IMR-90 (cell line): Measurements from ENCODE around the gene ADGRG1. TPM values are rescaled to one million over a fixed set of nuclear protein-coding genes. Genes with fewer than 3 reads are reported as not detected.

Source experiments
- ATAC-seq: fragments of 200-7000 bp; cut with Tn5 transposase; 2 replicates; pipeline ENCODE4 v1.9.1; 2020; ENCODE audit warnings: low read depth, mild to moderate bottlenecking, moderate library complexity
- BruUV-seq: library from RNA; stranded (reverse); fragments of 400-500 nt; replicated peaks from 2 replicates; lab custom pipeline; 2021; lab: Mats Ljungman, UMichigan
- CTCF ChIA-PET: fragments of 300-600 bp; formaldehyde crosslinking; extraction: SDS; loops from one replicate; lab custom pipeline; 2021; ENCODE audit warnings: antibody characterized with exemption; lab: Yijun Ruan, JAX
- POLR2A ChIA-PET: fragments of 300-600 bp; sonication (Branson Sonifier 250); formaldehyde crosslinking; loops from one replicate; lab custom pipeline; 2022; ENCODE audit warnings: antibody characterized with exemption; ENCODE audit not compliant: unreplicated experiment; lab: Charles Lee
- DNase-seq: peaks from one replicate; pipeline ENCODE4 v3.0.0; 2013
- H2AFZ ChIP-seq: replicated peaks from 2 replicates; pipeline ENCODE3; 2013; ENCODE audit warnings: low read length, mild to moderate bottlenecking; ENCODE audit not compliant: poor library complexity
- H2AK5ac ChIP-seq: 2 replicates; pipeline ENCODE4 v1.6.1; 2013; ENCODE audit warnings: low read depth, low read length, inconsistent platforms
- H2AK9ac ChIP-seq: replicated peaks from 2 replicates; pipeline ENCODE3; 2013; ENCODE audit warnings: mild to moderate bottlenecking, low read depth, low read length, moderate library complexity; ENCODE audit not compliant: poor library complexity
- H2BK120ac ChIP-seq: 2 replicates; pipeline ENCODE4 v1.6.1; 2013; ENCODE audit warnings: low read depth, low read length, inconsistent platforms
- H2BK15ac ChIP-seq: 3 replicates; pipeline ENCODE4 v1.6.1; 2013; ENCODE audit warnings: low read depth, low read length, inconsistent platforms
- H2BK20ac ChIP-seq: 2 replicates; pipeline ENCODE4 v1.6.1; 2013; ENCODE audit warnings: low read depth, mild to moderate bottlenecking, inconsistent platforms, low read length, moderate library complexity
- H2BK5ac ChIP-seq: 2 replicates; pipeline ENCODE4 v1.6.1; 2013; ENCODE audit warnings: mild to moderate bottlenecking, low read depth, low read length, inconsistent platforms; ENCODE audit not compliant: poor library complexity, severe bottlenecking
- H3K14ac ChIP-seq: replicated peaks from 2 replicates; pipeline ENCODE4 v1.6.1; 2013; ENCODE audit warnings: low read depth, low read length, inconsistent platforms
- H3K18ac ChIP-seq: 2 replicates; pipeline ENCODE4 v1.6.1; 2013; ENCODE audit warnings: low read depth, low read length, control low read depth
- H3K23ac ChIP-seq: 2 replicates; pipeline ENCODE4 v1.6.1; 2013; ENCODE audit warnings: low read depth, low read length, inconsistent platforms
- H3K27ac ChIP-seq: 2 replicates; pipeline ENCODE4 v1.5.1; 2013; ENCODE audit warnings: mild to moderate bottlenecking, control low read depth, low read length; ENCODE audit not compliant: insufficient read depth
- H3K27me3 ChIP-seq: 2 replicates; pipeline ENCODE4 v1.6.1; 2013; ENCODE audit warnings: low read length; ENCODE audit not compliant: control insufficient read depth, insufficient read depth
- H3K36me3 ChIP-seq: 2 replicates; pipeline ENCODE4 v1.6.1; 2013; ENCODE audit warnings: low read length, mixed read lengths; ENCODE audit not compliant: control insufficient read depth, insufficient read depth
- H3K4ac ChIP-seq: 2 replicates; pipeline ENCODE4 v1.6.1; 2013; ENCODE audit warnings: low read depth, low read length, inconsistent platforms
- H3K4me1 ChIP-seq: 2 replicates; pipeline ENCODE4 v1.6.1; 2013; ENCODE audit warnings: low read length, mixed read lengths; ENCODE audit not compliant: control insufficient read depth, insufficient read depth
- H3K4me2 ChIP-seq: 2 replicates; pipeline ENCODE4 v1.6.1; 2013; ENCODE audit warnings: low read depth, mild to moderate bottlenecking, control low read depth, low read length, moderate library complexity
- H3K4me3 ChIP-seq: 2 replicates; pipeline ENCODE4 v1.5.1; 2013; ENCODE audit warnings: low read depth, mild to moderate bottlenecking, control low read depth, low read length, moderate library complexity; ENCODE audit not compliant: insufficient read depth
- H3K56ac ChIP-seq: 2 replicates; pipeline ENCODE4 v1.6.1; 2013; ENCODE audit warnings: low read length, inconsistent platforms; ENCODE audit not compliant: insufficient read depth; ENCODE audit errors: extremely low read depth
- H3K79me1 ChIP-seq, 2 experiments: 2 replicates each; pipeline ENCODE4 v1.6.1; 2013; ENCODE audit warnings: low read length in 2 of 2, inconsistent platforms in 1 of 2, low read depth in 1 of 2
- H3K9ac ChIP-seq: 2 replicates; pipeline ENCODE4 v1.6.1; 2013; ENCODE audit warnings: low read depth, low read length, control low read depth
- H3K9me1 ChIP-seq: 2 replicates; pipeline ENCODE4 v1.6.1; 2013; ENCODE audit warnings: low read length, inconsistent platforms; ENCODE audit not compliant: insufficient read depth
- H3K9me3 ChIP-seq: 2 replicates; pipeline ENCODE4 v1.6.1; 2013; ENCODE audit warnings: low read length; ENCODE audit not compliant: control insufficient read depth, insufficient read depth
- H4K20me1 ChIP-seq: 2 replicates; pipeline ENCODE4 v1.6.1; 2013; ENCODE audit warnings: low read length, inconsistent platforms; ENCODE audit not compliant: insufficient read depth
- H4K5ac ChIP-seq: 2 replicates; pipeline ENCODE4 v1.6.1; 2013; ENCODE audit warnings: mild to moderate bottlenecking, low read depth, low read length, control low read depth
- H4K8ac ChIP-seq, 2 experiments: 2 replicates each; pipeline ENCODE4 v1.6.1; 2013; ENCODE audit warnings: low read depth in 2 of 2, low read length in 2 of 2, control low read depth in 1 of 2, inconsistent platforms in 1 of 2
- H4K91ac ChIP-seq: 2 replicates; pipeline ENCODE4 v1.6.1; 2013; ENCODE audit warnings: low read depth, low read length, inconsistent platforms; ENCODE audit not compliant: insufficient read depth
- CEBPB ChIP-seq: IDR thresholded peaks from 2 replicates; pipeline ENCODE4 v1.6.1; 2012; ENCODE audit warnings: low read depth, low read length, improper control_type of control experiment
- CHD1 ChIP-seq: IDR thresholded peaks from 2 replicates; pipeline ENCODE4 v1.6.1; 2012; ENCODE audit warnings: low read depth, low read length, improper control_type of control experiment
- CTCF ChIP-seq: conservative IDR thresholded peaks from 2 replicates; pipeline ENCODE4 v1.5.1; 2012; ENCODE audit warnings: mild to moderate bottlenecking, low read depth, low read length, improper control_type of control experiment
- ELK1 ChIP-seq: fragments of 150-350 bp; IDR thresholded peaks from 2 replicates; pipeline ENCODE4 v1.6.1; 2016; ENCODE audit warnings: low read depth, mild to moderate bottlenecking, low read length, moderate library complexity, borderline replicate concordance
- FOS ChIP-seq: fragments of 150-350 bp; IDR thresholded peaks from 2 replicates; pipeline ENCODE4 v1.6.1; 2016; ENCODE audit warnings: low read depth, low read length
- MAFK ChIP-seq: IDR thresholded peaks from 2 replicates; pipeline ENCODE4 v1.6.1; 2012; ENCODE audit warnings: low read depth, low read length, improper control_type of control experiment
- MAZ ChIP-seq: IDR thresholded peaks from 2 replicates; pipeline ENCODE4 v1.6.1; 2012; ENCODE audit warnings: low read depth, mild to moderate bottlenecking, low read length, improper control_type of control experiment, moderate library complexity, borderline replicate concordance
- NFE2L2 ChIP-seq: fragments of 150-350 bp; IDR thresholded peaks from 2 replicates; pipeline ENCODE4 v1.6.1; 2016; ENCODE audit warnings: low read depth, mild to moderate bottlenecking, low read length
- POLR2A ChIP-seq: IDR thresholded peaks from 2 replicates; pipeline ENCODE4 v1.6.1; 2012; ENCODE audit warnings: mild to moderate bottlenecking, low read depth, low read length
- RAD21 ChIP-seq: IDR thresholded peaks from 2 replicates; pipeline ENCODE4 v1.6.1; 2012; ENCODE audit warnings: low read length, improper control_type of control experiment
- SMC3 ChIP-seq: fragments of 150-350 bp; IDR thresholded peaks from 2 replicates; pipeline ENCODE4 v1.6.1; 2016; ENCODE audit warnings: low read depth, mild to moderate bottlenecking, antibody characterized with exemption, low read length, moderate library complexity
- WGBS, 2 experiments: methylation state at CpG; one replicate each; pipeline versions ENCODE4 v1.1.5 to v1.1.7; 2013; ENCODE audit warnings: missing lambda C conversion rate in 2 of 2; ENCODE audit not compliant: insufficient read length in 1 of 2; ENCODE audit errors: extremely low coverage in 2 of 2; 5-methylcytosine and 5-hydroxymethylcytosine counted together
- dilution Hi-C: fragments of 300-500 bp; cut with HindIII; formaldehyde crosslinking; loops from one replicate; pipeline ENCODE4 v1.14.3; 2018; ENCODE audit warnings: low sequenced_read_pairs; ENCODE audit not compliant: unreplicated experiment
- in situ Hi-C: fragments of 300-500 bp; cut with MboI; formaldehyde crosslinking; loops from 3 replicates; pipeline ENCODE4 v1.14.3; 2019; ENCODE audit warnings: low sequenced_read_pairs, inconsistent platforms, mixed read lengths
- intact Hi-C: fragments of 100-400 bp; cut with micrococcal nuclease; formaldehyde crosslinking; loops from 2 replicates; pipeline ENCODE4 v1.10.0; 2022
- polyA plus RNA-seq, 3 experiments: library from polyadenylated mRNA; depleted of rRNA; stranded (reverse); fragments of >200 nt; gene quantifications; 2 replicates each; pipeline ENCODE4 v1.2.3, GENCODE V29; 2012; ENCODE audit warnings: low replicate concordance in 1 of 3
- total RNA-seq: library from RNA; depleted of rRNA; stranded (reverse); fragments of >200 nt; gene quantifications from 2 replicates; pipeline ENCODE4 v1.2.3, GENCODE V29; 2012
- TF ChIP-seq, protein P1 (sequence below): fragments of 150-350 bp; IDR thresholded peaks from 2 replicates; pipeline ENCODE4 v1.6.1; 2017; ENCODE audit warnings: mild to moderate bottlenecking, antibody characterized with exemption, low read length, low read depth

Gene ADGRG1
- total and polyA plus RNA-seq, 2 of the 4 experiments (the other 2 are of a cell fraction) = 0.90 to 8.4 TPM

- WGBS, 2 experiments = 79% methylated on average over 7 of the region's 12 CpGs; no CpG with 5 or more reads in 1 of the 2 experiments
- POLR2A ChIA-PET = no interaction called here
- no peak overlapping the region for H2AK9ac ChIP-seq
- H3K9ac ChIP-seq = no peak overlapping the region
- no peak overlapping the region for H4K5ac ChIP-seq
- no peak overlapping the region for H3K14ac ChIP-seq
- no peak overlapping the region for H3K56ac ChIP-seq
- no peaks in the 10 kb centered on the region for H3K9me3 ChIP-seq
- in situ Hi-C loops (no loop called here), dilution Hi-C loops (no loop called here), intact Hi-C loops (no loop called here)
- ATAC-seq (no peak), DNase-seq (no peak)
- H3K18ac ChIP-seq = no peak overlapping the region
- H4K20me1 ChIP-seq = no peaks in the 10 kb centered on the region; the same call in 1 of the 2 replicates
- no TSS peak for BruUV-seq
- no peak overlapping the region for H2BK120ac ChIP-seq
- H3K23ac ChIP-seq = no peak overlapping the region
- no peak overlapping the region for H3K4me2 ChIP-seq
- no peak for TF ChIP-seq MAFK
- TF ChIP-seq, protein P1, sequence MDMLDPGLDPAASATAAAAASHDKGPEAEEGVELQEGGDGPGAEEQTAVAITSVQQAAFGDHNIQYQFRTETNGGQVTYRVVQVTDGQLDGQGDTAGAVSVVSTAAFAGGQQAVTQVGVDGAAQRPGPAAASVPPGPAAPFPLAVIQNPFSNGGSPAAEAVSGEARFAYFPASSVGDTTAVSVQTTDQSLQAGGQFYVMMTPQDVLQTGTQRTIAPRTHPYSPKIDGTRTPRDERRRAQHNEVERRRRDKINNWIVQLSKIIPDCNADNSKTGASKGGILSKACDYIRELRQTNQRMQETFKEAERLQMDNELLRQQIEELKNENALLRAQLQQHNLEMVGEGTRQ = no peak
- TF ChIP-seq FOS = no peak
- TF ChIP-seq ELK1 = no peak
- TF ChIP-seq RAD21 = no peak
- TF ChIP-seq SMC3 = no peak
- no peak for TF ChIP-seq CHD1
- TF ChIP-seq CTCF = no peak
- no peak for TF ChIP-seq CEBPB
- no peak for TF ChIP-seq MAZ
- TF ChIP-seq POLR2A = no peak
- TF ChIP-seq NFE2L2 = no peak
- no peak overlapping the region for H2BK15ac ChIP-seq
- H4K8ac ChIP-seq = no peak overlapping the region
- H2BK5ac ChIP-seq = no peak overlapping the region
- no peak overlapping the region for H2BK20ac ChIP-seq
- H3K4ac ChIP-seq = no peak overlapping the region
- peaks cover 47% of the 10 kb centered on the region for H3K27me3 ChIP-seq
- no peak overlapping the region for H3K27ac ChIP-seq
- no peaks in the 10 kb centered on the region for H3K79me1 ChIP-seq
- no peaks in the 10 kb centered on the region for H3K4me1 ChIP-seq
- no peaks in the 10 kb centered on the region; the same call in 1 of the 2 replicates for H3K9me1 ChIP-seq
- H3K4me3 ChIP-seq = no peak overlapping the region
- no peaks in the 10 kb centered on the region for H3K36me3 ChIP-seq
- CTCF ChIA-PET = no interaction called here
- no peak overlapping the region for H4K91ac ChIP-seq
- no peak overlapping the region for H2AK5ac ChIP-seq
- H2AFZ ChIP-seq = no peak overlapping the region
Measured at GRCh38 chr16:57669476-57670162, 41.2 kb downstream of the ADGRG1 start.
